Esophagus squamous epithelium (tissue), 5 donors: ENCODE data around the gene WDR37. TPM values are rescaled to one million over a fixed set of nuclear protein-coding genes. Genes with fewer than 3 reads are reported as not detected.
A peak's percentile ranks its signal among the peaks of the same experiment; 100 is the strongest.

Source experiments
- DNase-seq: peaks from one replicate; lab custom pipeline; 2025; lab: John Stamatoyannopoulos, UW
- H3K27ac ChIP-seq, 4 donors: fragments of 200-600 bp; sonication (generic); one replicate each; pipeline ENCODE4 v1.5.1; 2016 to 2019; ENCODE audit warnings: mild to moderate bottlenecking in 1 of 4
- H3K27me3 ChIP-seq, 4 donors: fragments of 200-600 bp; sonication (generic); 1 replicate in 3 of 4; 2 replicates in 1 of 4; pipeline versions ENCODE4 v1.5.1 to v1.6.0; 2017 to 2021; ENCODE audit warnings: antibody characterized with exemption in 1 of 4
- H3K36me3 ChIP-seq, 3 donors: fragments of 200-600 bp; sonication (generic); one replicate each; pipeline ENCODE4 v1.5.1; 2016 to 2019
- H3K4me1 ChIP-seq, 3 donors: fragments of 200-600 bp; sonication (generic); one replicate each; pipeline ENCODE4 v1.5.1; 2017 to 2019
- H3K4me3 ChIP-seq, 4 donors: fragments of 200-600 bp; sonication (generic); 1 replicate in 3 of 4; 2 replicates in 1 of 4; pipeline ENCODE4 v1.5.1; 2016 to 2019; ENCODE audit warnings: mild to moderate bottlenecking in 2 of 4, moderate library complexity in 1 of 4
- H3K9me3 ChIP-seq, 3 donors: fragments of 200-600 bp; sonication (generic); one replicate each; pipeline ENCODE4 v1.5.1; 2016 to 2019
- POLR2A ChIP-seq, 4 donors: fragments of 450-650 bp; IDR thresholded peaks; one replicate each; pipeline ENCODE4 v1.6.1; 2017; ENCODE audit warnings: antibody characterized with exemption in 4 of 4, mild to moderate bottlenecking in 4 of 4, moderate library complexity in 3 of 4
- WGBS, 2 donors: methylation state at CpG; one replicate each; pipeline ENCODE4 v1.1.5; 2018; 5-methylcytosine and 5-hydroxymethylcytosine counted together
- intact Hi-C: fragments of 100-400 bp; cut with DNase I; formaldehyde crosslinking; loops from one replicate; pipeline ENCODE4 v1.15.0; 2022
- total RNA-seq, 4 donors: library from RNA; depleted of rRNA; stranded (reverse); fragments of >200 nt; gene quantifications; one replicate each; pipeline ENCODE4 v1.1.0, GENCODE V29; 2016
- TF ChIP-seq, protein P1 (sequence below), 6 experiments: fragments of 450-650 bp in 4 of 6; fragments of 200-600 bp in 2 of 6; sonication (generic) in 2 of 6; IDR thresholded peaks; one replicate each; pipeline ENCODE4 v1.5.1; 2016 to 2019; ENCODE audit warnings: antibody characterized with exemption in 6 of 6, mild to moderate bottlenecking in 4 of 6, moderate library complexity in 4 of 6
- donor health status: DM: yes; HTN: yes; CAD: no.

Gene WDR37
- total RNA-seq, 4 donors from 2014 or later, result 7.5 to 17.2 (median 11.3) TPM

DNA sequence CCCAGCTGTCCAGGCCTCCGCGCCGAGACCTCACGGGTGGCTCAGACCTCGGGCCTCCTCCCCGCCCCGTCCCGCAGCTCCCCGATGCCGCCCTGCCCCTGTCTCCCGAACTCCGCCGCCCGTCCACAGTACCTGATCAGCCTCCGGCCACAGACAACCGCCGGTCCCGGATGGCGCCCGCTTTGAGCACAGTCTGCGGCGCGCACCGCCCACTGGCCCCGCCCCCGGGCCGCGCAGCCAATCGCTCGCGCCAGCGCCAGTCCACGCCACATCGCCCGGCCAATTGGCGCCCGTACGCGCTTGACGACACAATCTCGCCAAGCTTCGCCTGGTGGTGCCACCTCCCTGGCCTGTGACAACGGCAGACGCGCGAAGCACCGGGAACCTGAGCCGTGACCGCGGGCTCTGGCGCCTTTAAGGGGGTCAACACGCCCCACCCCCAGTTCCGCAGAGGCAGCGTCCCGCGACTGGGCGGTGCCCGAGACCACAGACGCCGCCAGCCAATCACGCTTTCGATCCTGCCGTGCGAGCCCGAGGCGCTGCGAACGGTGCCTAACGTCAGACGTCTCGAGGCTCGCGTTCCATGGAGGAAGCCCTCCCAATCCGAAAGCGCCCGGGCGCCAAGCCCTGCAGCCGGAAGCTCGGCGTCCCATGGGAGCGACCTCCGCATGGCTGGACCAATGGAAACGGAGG lies 7.3 kb upstream of the WDR37 start, which contains the start of gene IDI1:
IDI1 (minus strand) TSS at position 388 of the 693 bp plus-strand sequence; CDS start at position 272, 116 bp downstream.
- TF ChIP-seq, protein P1, sequence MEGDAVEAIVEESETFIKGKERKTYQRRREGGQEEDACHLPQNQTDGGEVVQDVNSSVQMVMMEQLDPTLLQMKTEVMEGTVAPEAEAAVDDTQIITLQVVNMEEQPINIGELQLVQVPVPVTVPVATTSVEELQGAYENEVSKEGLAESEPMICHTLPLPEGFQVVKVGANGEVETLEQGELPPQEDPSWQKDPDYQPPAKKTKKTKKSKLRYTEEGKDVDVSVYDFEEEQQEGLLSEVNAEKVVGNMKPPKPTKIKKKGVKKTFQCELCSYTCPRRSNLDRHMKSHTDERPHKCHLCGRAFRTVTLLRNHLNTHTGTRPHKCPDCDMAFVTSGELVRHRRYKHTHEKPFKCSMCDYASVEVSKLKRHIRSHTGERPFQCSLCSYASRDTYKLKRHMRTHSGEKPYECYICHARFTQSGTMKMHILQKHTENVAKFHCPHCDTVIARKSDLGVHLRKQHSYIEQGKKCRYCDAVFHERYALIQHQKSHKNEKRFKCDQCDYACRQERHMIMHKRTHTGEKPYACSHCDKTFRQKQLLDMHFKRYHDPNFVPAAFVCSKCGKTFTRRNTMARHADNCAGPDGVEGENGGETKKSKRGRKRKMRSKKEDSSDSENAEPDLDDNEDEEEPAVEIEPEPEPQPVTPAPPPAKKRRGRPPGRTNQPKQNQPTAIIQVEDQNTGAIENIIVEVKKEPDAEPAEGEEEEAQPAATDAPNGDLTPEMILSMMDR (IDR thresholded peaks at IDR 0.05), result peak in 2 of 6 experiments; percentile 11 to 14
- TF ChIP-seq POLR2A (IDR thresholded peaks at IDR 0.05), result peak in 3 of 4 donors; percentile 93 to 98 (median 97)
- 0% methylated on average over 8 of the region's 83 CpGs; no CpG with 5 or more reads in 1 of the 2 donors for WGBS, 2 donors
- intact Hi-C loops, result no loop called here
- Histone ChIP-seq H3K9me3 (no peaks in the 10 kb centered on the region), H3K4me1 (peaks cover 6 to 60% (median 21%) of the 10 kb centered on the region in 3 donors), H3K27me3 (no peaks in the 10 kb centered on the region), H3K27ac (peak within 1 kb of the TSS; percentile 98 to 100 (median 99)), H3K36me3 (peaks cover 0 to 31% (median 0%) of the 10 kb centered on the region in 3 donors), H3K4me3 (peak within 1 kb of the TSS; percentile 79 to 95 (median 84))
- DNase-seq, result peak; percentile 95

GRCh38 chr10:1049425-1049958 lies 6.7 kb upstream of the WDR37 start:
- WGBS, 2 donors, result 0 to 2% methylated on average over 20 to 25 of the region's 34 CpGs
- DNase-seq, result no peak
- Histone ChIP-seq H3K4me3 (peak overlapping the region; percentile 79 to 95 (median 84)), H3K36me3 (peaks cover 0 to 24% (median 0%) of the 10 kb centered on the region in 3 donors), H3K4me1 (peaks cover 6 to 62% (median 21%) of the 10 kb centered on the region in 3 donors), H3K27me3 (no peaks in the 10 kb centered on the region), H3K27ac (peak overlapping the region; percentile 98 to 100 (median 99)), H3K9me3 (no peaks in the 10 kb centered on the region)
- intact Hi-C loops, result no loop called here
- TF ChIP-seq, protein P1 (IDR thresholded peaks at IDR 0.05), result no peak
- TF ChIP-seq POLR2A (IDR thresholded peaks at IDR 0.05), result no peak

DNA sequence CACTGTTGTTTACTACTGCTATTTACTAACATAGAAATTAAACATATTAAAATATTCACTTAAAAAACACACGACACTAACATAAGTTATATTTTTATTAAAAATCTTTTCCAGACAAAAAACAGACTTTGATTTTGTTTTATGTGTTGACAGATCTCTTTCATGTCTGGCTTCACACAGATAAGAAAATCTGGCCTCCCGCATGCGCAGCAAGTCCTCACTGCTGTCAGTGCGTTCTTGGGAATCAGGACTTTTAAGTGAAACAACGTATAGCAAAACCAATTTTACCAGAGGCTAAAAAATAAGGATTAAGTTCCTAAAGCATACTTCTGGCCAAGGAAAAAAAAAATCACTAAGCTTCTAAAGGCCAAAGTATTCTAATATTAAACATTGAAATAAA lies 6.0 kb upstream of the WDR37 start:
- DNase-seq, result no peak
- WGBS, 2 donors, result 28 to 48% methylated on average over 5 of the region's 5 CpGs
- Histone ChIP-seq H3K36me3 (peaks cover 0 to 22% (median 0%) of the 10 kb centered on the region in 3 donors), H3K4me3 (peak overlapping the region; percentile 79 to 95 (median 84)), H3K27ac (peak overlapping the region; percentile 98 to 100 (median 99)), H3K4me1 (peaks cover 11 to 62% (median 24%) of the 10 kb centered on the region in 3 donors), H3K9me3 (no peaks in the 10 kb centered on the region), H3K27me3 (no peaks in the 10 kb centered on the region)
- intact Hi-C loops, result no loop called here
- TF ChIP-seq POLR2A (IDR thresholded peaks at IDR 0.05), result no peak
- TF ChIP-seq, protein P1 (IDR thresholded peaks at IDR 0.05), result no peak

DNA sequence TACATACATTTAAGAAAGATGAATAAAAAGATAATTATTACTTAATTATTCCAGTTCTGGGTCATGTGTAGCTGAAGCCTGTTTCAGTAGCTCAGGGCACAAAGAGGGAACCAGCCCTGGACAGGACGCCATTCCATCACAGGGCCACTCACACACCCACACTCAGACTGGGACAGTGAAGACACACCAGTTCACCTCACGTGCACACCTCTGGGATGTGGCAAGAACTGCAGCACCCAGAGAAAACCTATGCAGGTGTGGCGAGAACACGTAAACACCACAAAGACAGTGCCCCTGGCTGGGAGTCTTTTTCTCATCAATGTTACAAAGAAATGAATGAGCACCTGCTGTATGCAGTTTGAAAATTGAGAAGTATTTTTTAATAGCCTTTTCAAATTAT lies 5.6 kb upstream of the WDR37 start:
- Histone ChIP-seq H3K27me3 (no peaks in the 10 kb centered on the region), H3K36me3 (peaks cover 0 to 22% (median 0%) of the 10 kb centered on the region in 3 donors), H3K27ac (peak overlapping the region in 3 of 4 donors; percentile 98 to 99 (median 99)), H3K4me3 (peak overlapping the region in 1 of 4 donors; percentile 79), H3K4me1 (peaks cover 14 to 62% (median 28%) of the 10 kb centered on the region in 3 donors), H3K9me3 (no peaks in the 10 kb centered on the region)
- TF ChIP-seq, protein P1 (IDR thresholded peaks at IDR 0.05), result no peak
- no peak for TF ChIP-seq POLR2A (IDR thresholded peaks at IDR 0.05)
- 34 to 44% methylated on average over 4 of the region's 4 CpGs for WGBS, 2 donors
- intact Hi-C loops, result no loop called here
- DNase-seq, result no peak

DNA sequence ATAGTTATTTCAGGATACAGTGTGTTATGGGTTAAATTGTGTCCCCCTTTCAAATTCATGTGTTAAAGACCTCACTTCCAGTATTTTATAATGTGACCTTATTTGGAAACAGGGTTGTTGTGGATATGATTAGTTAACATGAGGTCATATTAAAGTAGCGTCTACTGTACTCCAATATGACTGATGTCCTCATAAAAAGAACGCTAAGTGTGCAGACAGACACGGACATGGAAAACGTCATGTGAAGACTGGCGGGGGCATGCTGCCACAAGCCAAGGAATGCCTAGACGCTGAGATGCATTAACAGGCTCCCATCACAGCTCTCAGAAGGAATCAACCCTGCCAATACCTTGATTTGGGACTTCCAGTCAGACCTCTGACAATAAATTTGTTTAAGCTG lies 1.5 kb upstream of the WDR37 start:
- DNase-seq, result no peak
- no peaks in the 10 kb centered on the region for H3K9me3 ChIP-seq
- TF ChIP-seq POLR2A (IDR thresholded peaks at IDR 0.05), result no peak
- TF ChIP-seq, protein P1 (IDR thresholded peaks at IDR 0.05), result no peak

More for the DNA sequence above, 1.5 kb upstream of the WDR37 start:
- no peaks in the 10 kb centered on the region for H3K27me3 ChIP-seq
- 37 to 47% methylated on average over 6 of the region's 6 CpGs for WGBS, 2 donors
- H3K4me3 ChIP-seq, result peak overlapping the region in 1 of 4 donors; percentile 89
- H3K4me1 ChIP-seq, result peaks cover 12 to 75% (median 42%) of the 10 kb centered on the region in 3 donors
- H3K36me3 ChIP-seq, result peaks cover 0 to 22% (median 0%) of the 10 kb centered on the region in 3 donors
- intact Hi-C loops, result no loop called here
- peak overlapping the region; percentile 16 to 100 (median 62) for H3K27ac ChIP-seq
